OCI-LY1 (cell line): ENCODE measurements around the gene HCST.
"Not testable (repeated sequence)": the region's sequence is repeated elsewhere in the genome, so short reads cannot be mapped to it uniquely, and the experiment has no call there.

ENCODE experiments used
- H2AFZ ChIP-seq: fragments of 200-600 bp; sonication (generic), shearing (Covaris generic); 2 replicates; pipeline ENCODE4 v1.6.0; 2014; ENCODE audit warnings: antibody characterized with exemption, mild to moderate bottlenecking, low read length
- H3F3A ChIP-seq: fragments of 200-600 bp; sonication (generic), shearing (Covaris generic); 2 replicates; pipeline ENCODE4 v1.6.0; 2014; ENCODE audit warnings: mild to moderate bottlenecking, antibody characterized with exemption, low read length, moderate library complexity; ENCODE audit not compliant: insufficient read depth
- H3K27ac ChIP-seq: fragments of 200-600 bp; sonication (generic); 2 replicates; pipeline ENCODE4 v1.5.1; 2014; ENCODE audit warnings: low read length, mixed run types, mild to moderate bottlenecking, low read depth; ENCODE audit not compliant: poor library complexity, severe bottlenecking
- H3K27me3 ChIP-seq: fragments of 200-600 bp; sonication (generic); 2 replicates; pipeline ENCODE4 v1.6.0; 2014; ENCODE audit warnings: antibody characterized with exemption, mild to moderate bottlenecking, low read length, moderate library complexity; ENCODE audit not compliant: insufficient read depth
- H3K36me3 ChIP-seq: fragments of 200-600 bp; sonication (generic); 2 replicates; pipeline ENCODE4 v1.6.1; 2014; ENCODE audit warnings: mild to moderate bottlenecking, antibody characterized with exemption, low read length, moderate library complexity, mixed read lengths; ENCODE audit not compliant: insufficient read depth
- H3K4me1 ChIP-seq: fragments of 200-600 bp; sonication (generic); 2 replicates; pipeline ENCODE4 v1.5.1; 2014; ENCODE audit warnings: mild to moderate bottlenecking, low read length, moderate library complexity; ENCODE audit not compliant: insufficient read depth, severe bottlenecking
- H3K4me2 ChIP-seq: fragments of 200-600 bp; sonication (generic), shearing (Covaris generic); 2 replicates; pipeline ENCODE4 v1.6.1; 2014; ENCODE audit warnings: low read length
- H3K4me3 ChIP-seq: fragments of 200-600 bp; sonication (generic); 2 replicates; pipeline ENCODE4 v1.5.1; 2014; ENCODE audit warnings: low read length, low read depth, mild to moderate bottlenecking, mixed read lengths; ENCODE audit not compliant: poor library complexity, severe bottlenecking
- H3K79me2 ChIP-seq: fragments of 200-600 bp; shearing (Covaris generic); 2 replicates; pipeline ENCODE4 v1.6.1; 2016; ENCODE audit warnings: mixed run types, low read length, mixed read lengths; ENCODE audit not compliant: insufficient read depth
- H3K9ac ChIP-seq: fragments of 200-600 bp; sonication (generic), shearing (Covaris generic); 2 replicates; pipeline ENCODE4 v1.6.1; 2014; ENCODE audit warnings: mild to moderate bottlenecking, low read length, mixed read lengths
- H3K9me2 ChIP-seq: fragments of 200-600 bp; sonication (generic), shearing (Covaris generic); 2 replicates; pipeline ENCODE4 v1.6.1; 2014; ENCODE audit warnings: low read depth, mild to moderate bottlenecking, low read length, mixed read lengths
- H3K9me3 ChIP-seq: fragments of 200-600 bp; shearing (Covaris generic); 2 replicates; pipeline ENCODE4 v1.6.1; 2014; ENCODE audit warnings: low read length, mixed read lengths
- H4K20me1 ChIP-seq: fragments of 200-600 bp; sonication (generic), shearing (Covaris generic); 2 replicates; pipeline ENCODE4 v1.6.0; 2016; ENCODE audit warnings: mild to moderate bottlenecking, low read length; ENCODE audit not compliant: insufficient read depth
- EZH2 ChIP-seq: fragments of 200-600 bp; sonication (generic), shearing (Covaris generic); IDR thresholded peaks from 2 replicates; pipeline ENCODE4 v1.8.0; 2017; ENCODE audit warnings: borderline replicate concordance, mixed run types, mild to moderate bottlenecking, antibody characterized with exemption, low read length, moderate library complexity, mixed read lengths
- TF ChIP-seq, protein P1 (sequence below): fragments of 200-600 bp; sonication (generic), shearing (Covaris generic); IDR thresholded peaks from 2 replicates; pipeline ENCODE4 v1.5.1; 2017; ENCODE audit warnings: mild to moderate bottlenecking, antibody characterized with exemption, low read length, moderate library complexity, mixed read lengths

The HCST gene

GRCh38 chr19:35890113-35890650, 12.1 kb upstream of the HCST start:
- TF ChIP-seq, protein P1, sequence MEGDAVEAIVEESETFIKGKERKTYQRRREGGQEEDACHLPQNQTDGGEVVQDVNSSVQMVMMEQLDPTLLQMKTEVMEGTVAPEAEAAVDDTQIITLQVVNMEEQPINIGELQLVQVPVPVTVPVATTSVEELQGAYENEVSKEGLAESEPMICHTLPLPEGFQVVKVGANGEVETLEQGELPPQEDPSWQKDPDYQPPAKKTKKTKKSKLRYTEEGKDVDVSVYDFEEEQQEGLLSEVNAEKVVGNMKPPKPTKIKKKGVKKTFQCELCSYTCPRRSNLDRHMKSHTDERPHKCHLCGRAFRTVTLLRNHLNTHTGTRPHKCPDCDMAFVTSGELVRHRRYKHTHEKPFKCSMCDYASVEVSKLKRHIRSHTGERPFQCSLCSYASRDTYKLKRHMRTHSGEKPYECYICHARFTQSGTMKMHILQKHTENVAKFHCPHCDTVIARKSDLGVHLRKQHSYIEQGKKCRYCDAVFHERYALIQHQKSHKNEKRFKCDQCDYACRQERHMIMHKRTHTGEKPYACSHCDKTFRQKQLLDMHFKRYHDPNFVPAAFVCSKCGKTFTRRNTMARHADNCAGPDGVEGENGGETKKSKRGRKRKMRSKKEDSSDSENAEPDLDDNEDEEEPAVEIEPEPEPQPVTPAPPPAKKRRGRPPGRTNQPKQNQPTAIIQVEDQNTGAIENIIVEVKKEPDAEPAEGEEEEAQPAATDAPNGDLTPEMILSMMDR, result no peak
- no peak for TF ChIP-seq EZH2
- Histone ChIP-seq H3K9me2 (no peaks in the 10 kb centered on the region), H4K20me1 (no peaks in the 10 kb centered on the region), H3K9ac (no peak overlapping the region), H3K4me1 (no peaks in the 10 kb centered on the region), H3K27ac (no peak overlapping the region), H3K79me2 (no peaks in the 10 kb centered on the region), H3K4me2 (no peak overlapping the region), H3K36me3 (peaks cover 73% of the 10 kb centered on the region), H3K9me3 (no peaks in the 10 kb centered on the region), H3K27me3 (no peaks in the 10 kb centered on the region), H3K4me3 (no peak overlapping the region), H2AFZ (no peak overlapping the region), H3F3A (no peaks in the 10 kb centered on the region)

GRCh38 chr19:35891819-35892218, 10.5 kb upstream of the HCST start:
- H3F3A ChIP-seq, H3K9me3 ChIP-seq, H3K27ac ChIP-seq, H3K9ac ChIP-seq, H2AFZ ChIP-seq, H3K4me1 ChIP-seq, H3K9me2 ChIP-seq, H3K4me3 ChIP-seq, H4K20me1 ChIP-seq, H3K79me2 ChIP-seq, H3K4me2 ChIP-seq, H3K27me3 ChIP-seq: not testable (repeated sequence)
- H3K36me3 ChIP-seq, result peaks cover 87% of the 10 kb centered on the region

GRCh38 chr19:35894342-35894741, 8.0 kb upstream of the HCST start:
- no peak overlapping the region for H2AFZ ChIP-seq
- no peaks in the 10 kb centered on the region for H3K9me3 ChIP-seq
- no peaks in the 10 kb centered on the region for H3F3A ChIP-seq
- no peak for TF ChIP-seq EZH2
- TF ChIP-seq, protein P1, result no peak
- 0 out of 2 replicates have a peak, but pooled peaks cover 3% of the 10 kb centered on the region for H3K79me2 ChIP-seq
- H3K36me3 ChIP-seq, result peaks cover 80% of the 10 kb centered on the region
- H3K4me2 ChIP-seq, result no peak overlapping the region
- no peaks in the 10 kb centered on the region for H3K9me2 ChIP-seq
- no peaks in the 10 kb centered on the region for H4K20me1 ChIP-seq
- H3K27me3 ChIP-seq, result no peaks in the 10 kb centered on the region
- H3K9ac ChIP-seq, result no peak overlapping the region
- peaks cover 10% of the 10 kb centered on the region for H3K4me1 ChIP-seq
- no peak overlapping the region for H3K4me3 ChIP-seq
- H3K27ac ChIP-seq, result no peak overlapping the region

DNA sequence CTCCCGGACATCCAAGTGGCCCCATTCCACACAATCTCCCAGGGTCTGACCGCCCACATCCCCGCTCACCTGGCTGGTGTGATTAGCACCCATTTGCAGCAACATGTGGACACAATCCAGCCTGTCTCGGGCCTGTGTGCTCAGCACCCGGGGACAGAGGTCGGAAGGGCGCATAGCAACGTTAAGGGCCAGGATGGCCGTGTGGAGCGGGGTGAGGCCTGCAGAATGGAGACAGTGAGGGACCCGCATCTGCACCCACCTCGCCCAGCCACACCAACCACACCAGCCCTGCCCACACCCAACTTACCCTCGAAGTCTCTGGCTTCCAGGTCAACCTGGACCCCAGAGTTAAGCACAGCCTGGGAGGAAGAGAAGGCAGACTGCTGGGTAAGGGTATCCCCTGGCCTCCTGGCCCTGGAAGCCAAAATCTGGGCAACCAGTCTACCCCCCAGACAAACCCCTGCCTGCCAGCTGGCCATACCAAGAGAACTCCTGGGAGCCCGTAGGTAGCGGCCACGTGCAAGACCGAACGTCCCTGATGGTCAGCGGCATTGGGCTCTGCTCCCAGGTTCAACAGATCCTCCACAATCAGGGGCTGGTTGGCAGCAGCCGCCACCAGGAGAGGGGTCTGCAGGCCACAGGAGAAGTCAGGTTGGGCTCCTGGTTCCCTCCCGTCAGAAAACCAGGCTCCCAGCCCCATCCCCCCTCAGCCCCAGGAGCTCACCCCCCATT, 6.3 kb upstream of the HCST start:
- Histone ChIP-seq H3K4me3 (no peak overlapping the region), H3K27ac (no peak overlapping the region), H3K36me3 (peaks cover 62% of the 10 kb centered on the region), H3K79me2 (0 out of 2 replicates have a peak, but pooled peaks cover 3% of the 10 kb centered on the region), H3F3A (no peaks in the 10 kb centered on the region), H3K4me1 (peaks cover 14% of the 10 kb centered on the region), H4K20me1 (no peaks in the 10 kb centered on the region), H3K9ac (no peak overlapping the region), H3K27me3 (no peaks in the 10 kb centered on the region), H2AFZ (no peak overlapping the region), H3K9me3 (no peaks in the 10 kb centered on the region), H3K4me2 (no peak overlapping the region), H3K9me2 (no peaks in the 10 kb centered on the region)
- TF ChIP-seq EZH2, result no peak
